Right atrium auricular region (tissue), 2 donors: Measurements from ENCODE around the gene ALG11. TPM values are rescaled to one million over a fixed set of nuclear protein-coding genes. Genes with fewer than 3 reads are reported as not detected.

ENCODE experiments used
- DNase-seq: peaks from one replicate; pipeline ENCODE4 v3.0.0-alpha.2; 2019; ENCODE audit warnings: low spot score
- H3K27ac ChIP-seq, 2 donors: fragments of 200-600 bp; sonication (generic); 1 replicate in 1 of 2; 2 replicates in 1 of 2; pipeline ENCODE4 v1.5.1; 2016 to 2019
- H3K27me3 ChIP-seq, 2 donors: fragments of 200-600 bp; sonication (generic); one replicate each; pipeline versions ENCODE4 v1.5.1 to v1.6.0; 2017 to 2019
- H3K36me3 ChIP-seq: fragments of 200-600 bp; sonication (generic); one replicate; pipeline ENCODE4 v1.5.1; 2016
- H3K4me1 ChIP-seq, 2 donors: fragments of 200-600 bp; sonication (generic); one replicate each; pipeline versions ENCODE4 v1.5.1 to v1.6.0; 2017 to 2019
- H3K4me3 ChIP-seq, 2 donors: fragments of 200-600 bp; sonication (generic); 1 replicate in 1 of 2; 2 replicates in 1 of 2; pipeline ENCODE4 v1.5.1; 2017 to 2019; ENCODE audit warnings: mild to moderate bottlenecking in 1 of 2, moderate library complexity in 1 of 2
- H3K9me3 ChIP-seq, 2 donors: fragments of 200-600 bp; sonication (generic); one replicate each; pipeline ENCODE4 v1.5.1; 2019
- CTCF ChIP-seq, 2 donors: fragments of 200-600 bp; sonication (generic); IDR thresholded peaks; one replicate each; pipeline ENCODE4 v1.5.1; 2019; ENCODE audit warnings: antibody characterized with exemption in 2 of 2
- total RNA-seq, 2 donors: library from RNA; depleted of rRNA; stranded (reverse); fragments of >200 nt; gene quantifications; one replicate each; pipeline ENCODE4 v1.1.0, GENCODE V29; 2016

The ALG11 gene
- 10 to 100 TPM; 10.5 to 19.2 TPM for total RNA-seq

GRCh38 chr13:52011632-52012511 is at the start of gene ALG11:
Gene ALG11 (plus strand): TSS chr13:52012398. CDS start chr13:52012419, 21 bp downstream.
- Histone ChIP-seq H3K27me3 (no peaks in the 10 kb centered on the region), H3K9me3 (no peaks in the 10 kb centered on the region), H3K36me3 (no peaks in the 10 kb centered on the region), H3K4me1 (peaks cover 0 to 22% of the 10 kb centered on the region in 2 donors), H3K4me3 (peak within 1 kb of the TSS; percentile 81 to 90), H3K27ac (peak within 1 kb of the TSS; percentile 81 to 89)
- DNase-seq: peak; percentile 100
- no peak for TF ChIP-seq CTCF (IDR thresholded peaks at IDR 0.05)

- no peaks in the 10 kb centered on the region for H3K9me3 ChIP-seq
- no peak for DNase-seq
- no peak overlapping the region for H3K27ac ChIP-seq
- no peaks in the 10 kb centered on the region for H3K36me3 ChIP-seq
- TF ChIP-seq CTCF (IDR thresholded peaks at IDR 0.05): no peak
- H3K27me3 ChIP-seq: no peaks in the 10 kb centered on the region
- H3K4me1 ChIP-seq: no peaks in the 10 kb centered on the region
- no peak overlapping the region for H3K4me3 ChIP-seq
Measured at GRCh38 chr13:51966186-51966585, 46.0 kb upstream of the ALG11 start.

DNA sequence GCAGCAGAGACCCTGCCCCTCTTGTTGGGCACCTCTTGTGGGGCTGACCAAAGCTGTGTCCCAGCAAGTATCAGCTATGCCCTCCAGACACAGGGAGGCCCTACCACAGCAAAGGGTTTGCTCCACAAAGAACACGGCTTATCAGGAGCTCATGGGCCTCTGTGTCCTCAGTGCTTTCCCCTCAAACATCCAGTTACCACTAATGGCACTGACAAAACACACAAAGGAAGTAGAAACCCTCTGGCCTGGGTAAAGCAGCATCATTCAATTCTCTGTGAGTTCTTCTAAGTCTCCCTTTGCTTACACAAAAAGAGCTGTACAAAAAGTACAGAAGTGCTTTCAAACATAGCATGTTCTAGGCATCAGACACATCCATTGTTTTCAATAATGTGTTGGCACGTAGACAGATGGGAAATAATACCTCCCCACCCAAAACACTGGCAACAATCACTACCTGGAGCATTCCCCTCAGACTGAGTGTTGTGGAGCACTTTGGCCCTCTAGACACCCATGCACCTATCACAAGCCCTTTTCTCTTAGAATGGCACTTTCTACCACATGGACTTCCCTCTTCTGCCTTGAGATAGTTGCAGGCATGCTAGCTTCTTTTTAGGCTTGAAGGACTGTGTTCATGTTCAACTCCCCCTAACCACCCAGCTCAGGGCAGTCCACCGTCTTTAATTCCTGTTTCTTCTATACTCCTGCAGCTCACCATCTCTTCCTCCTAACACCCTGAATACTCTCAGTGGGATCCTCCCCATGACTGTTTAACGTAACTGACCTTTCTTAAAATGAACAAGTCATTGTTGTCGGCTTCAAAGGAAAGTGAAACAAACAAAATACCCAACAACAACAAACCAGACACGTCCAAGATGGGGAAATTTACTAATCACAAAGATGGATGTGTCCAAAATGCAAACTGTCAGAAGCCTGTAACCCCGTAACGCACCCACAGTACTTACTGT is 44.4 kb upstream of the ALG11 start:
- H3K36me3 ChIP-seq: no peaks in the 10 kb centered on the region
- H3K4me1 ChIP-seq: no peaks in the 10 kb centered on the region
- no peak for DNase-seq
- no peaks in the 10 kb centered on the region for H3K27me3 ChIP-seq
- no peak overlapping the region for H3K4me3 ChIP-seq
- TF ChIP-seq CTCF (IDR thresholded peaks at IDR 0.05): no peak
- no peaks in the 10 kb centered on the region for H3K9me3 ChIP-seq
- peak overlapping the region; percentile 48 to 58 for H3K27ac ChIP-seq

- no peaks in the 10 kb centered on the region for H3K36me3 ChIP-seq
- no peaks in the 10 kb centered on the region for H3K4me1 ChIP-seq
- H3K4me3 ChIP-seq: no peak overlapping the region
- H3K9me3 ChIP-seq: no peaks in the 10 kb centered on the region
- H3K27me3 ChIP-seq: no peaks in the 10 kb centered on the region
- no peak overlapping the region for H3K27ac ChIP-seq
- no peak for DNase-seq
- no peak for TF ChIP-seq CTCF (IDR thresholded peaks at IDR 0.05)
Measured at GRCh38 chr13:51970349-51970748, 41.8 kb upstream of the ALG11 start.

GRCh38 chr13:51971520-51972426 is 40.4 kb upstream of the ALG11 start:
- no peaks in the 10 kb centered on the region for H3K27me3 ChIP-seq
- no peak overlapping the region for H3K4me3 ChIP-seq
- no peaks in the 10 kb centered on the region for H3K4me1 ChIP-seq
- no peak for TF ChIP-seq CTCF (IDR thresholded peaks at IDR 0.05)
- no peak overlapping the region for H3K27ac ChIP-seq
- no peaks in the 10 kb centered on the region for H3K9me3 ChIP-seq
- H3K36me3 ChIP-seq: no peaks in the 10 kb centered on the region
- DNase-seq: no peak
